ENCODE measurements around the gene ELOB. TPM values are rescaled to one million over a fixed set of nuclear protein-coding genes. Genes with fewer than 3 reads are reported as not detected.

The ELOB gene
- total RNA-seq, 1 donor from 2014 or later = 178 TPM

DNA sequence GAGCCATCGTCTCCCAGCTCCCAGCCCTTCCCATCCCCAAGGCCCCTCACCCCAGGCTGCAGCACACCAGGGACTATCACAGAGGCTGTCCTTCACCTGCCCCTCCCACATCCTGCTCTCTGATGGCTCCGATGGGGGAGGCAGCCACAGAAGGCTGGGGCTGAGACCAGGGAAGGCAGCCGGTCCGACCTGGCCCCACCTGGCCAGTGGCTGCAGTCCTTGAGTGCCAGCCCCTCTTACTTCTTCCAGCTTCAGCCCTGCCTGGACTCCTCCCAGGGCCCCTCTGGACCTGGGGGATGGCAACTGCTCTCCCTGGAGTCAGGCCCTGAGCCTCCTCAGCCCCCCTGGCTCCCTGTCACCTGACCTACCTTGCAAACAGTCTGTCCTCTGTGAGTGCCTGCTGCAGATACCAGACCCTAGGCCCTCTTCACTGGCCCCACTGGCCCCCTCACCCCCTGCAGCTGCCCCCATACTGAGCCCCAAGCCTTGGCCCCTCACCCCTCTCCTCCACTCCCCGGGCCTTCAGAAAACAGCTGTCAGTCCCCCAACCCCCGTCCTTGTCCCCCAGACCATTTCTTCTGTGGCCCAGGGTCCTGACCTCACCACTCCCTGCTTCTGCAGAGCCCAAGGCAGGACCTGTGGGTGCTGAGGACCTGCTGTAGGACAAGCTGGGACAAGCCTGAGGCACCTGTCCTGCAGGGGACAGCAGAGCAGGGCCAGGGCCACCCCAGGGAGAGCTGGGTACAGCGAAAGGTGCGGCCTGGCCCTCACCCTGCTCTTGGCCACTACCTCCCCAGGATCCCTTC lies 37.3 kb downstream of the ELOB start:
- Histone ChIP-seq H3K27me3 (ENCODE audit: control insufficient read depth in 3 of 3, insufficient read depth in 3 of 3, low read length in 3 of 3) (peaks cover 23 to 26% (median 26%) of the 10 kb centered on the region in 3 donors), H3K9me3 (ENCODE audit: control insufficient read depth in 3 of 3, low read length in 3 of 3) (no peaks in the 10 kb centered on the region), H3K36me3 (ENCODE audit: control insufficient read depth in 3 of 3, insufficient read depth in 3 of 3, low read length in 3 of 3) (no peaks in the 10 kb centered on the region), H3K4me3 (ENCODE audit: low read length in 3 of 3) (no peak overlapping the region), H3K9ac (ENCODE audit: low read depth in 1 of 3, low read length in 3 of 3) (no peak overlapping the region), H3K27ac (ENCODE audit: low read depth, low read length) (no peak overlapping the region), H3K4me1 (ENCODE audit: control insufficient read depth in 3 of 3, insufficient read depth in 3 of 3, low read length in 3 of 3) (no peaks in the 10 kb centered on the region)

DNA sequence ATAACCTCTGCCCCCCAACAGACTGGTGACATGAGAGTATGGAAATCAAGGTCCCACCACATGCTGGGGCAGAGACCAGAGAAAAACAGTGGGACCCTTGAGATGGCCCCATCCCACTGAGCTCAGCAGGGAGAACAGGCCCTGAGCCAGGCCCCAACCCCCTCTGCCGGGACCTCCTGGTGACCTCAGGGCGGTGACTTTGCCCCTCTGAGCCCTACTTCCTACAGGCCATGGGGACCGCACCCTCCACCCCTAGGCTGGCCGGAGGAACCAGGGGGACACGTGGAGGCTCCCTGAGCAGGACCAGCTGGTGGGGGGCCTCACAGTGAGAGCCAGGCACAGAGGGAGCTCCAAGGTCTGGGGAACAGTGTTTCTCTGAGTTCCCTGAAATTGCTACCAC lies 38.5 kb downstream of the ELOB start:
- H3K9me3 ChIP-seq (ENCODE audit: control insufficient read depth in 3 of 3, low read length in 3 of 3) = no peaks in the 10 kb centered on the region
- H3K9ac ChIP-seq (ENCODE audit: low read depth in 1 of 3, low read length in 3 of 3) = no peak overlapping the region
- peaks cover 23 to 26% (median 26%) of the 10 kb centered on the region in 3 donors for H3K27me3 ChIP-seq (ENCODE audit: control insufficient read depth in 3 of 3, insufficient read depth in 3 of 3, low read length in 3 of 3)
- no peak overlapping the region for H3K27ac ChIP-seq (ENCODE audit: low read depth, low read length)
- H3K4me1 ChIP-seq (ENCODE audit: control insufficient read depth in 3 of 3, insufficient read depth in 3 of 3, low read length in 3 of 3) = no peaks in the 10 kb centered on the region
- H3K4me3 ChIP-seq (ENCODE audit: low read length in 3 of 3) = no peak overlapping the region
- no peaks in the 10 kb centered on the region for H3K36me3 ChIP-seq (ENCODE audit: control insufficient read depth in 3 of 3, insufficient read depth in 3 of 3, low read length in 3 of 3)

DNA sequence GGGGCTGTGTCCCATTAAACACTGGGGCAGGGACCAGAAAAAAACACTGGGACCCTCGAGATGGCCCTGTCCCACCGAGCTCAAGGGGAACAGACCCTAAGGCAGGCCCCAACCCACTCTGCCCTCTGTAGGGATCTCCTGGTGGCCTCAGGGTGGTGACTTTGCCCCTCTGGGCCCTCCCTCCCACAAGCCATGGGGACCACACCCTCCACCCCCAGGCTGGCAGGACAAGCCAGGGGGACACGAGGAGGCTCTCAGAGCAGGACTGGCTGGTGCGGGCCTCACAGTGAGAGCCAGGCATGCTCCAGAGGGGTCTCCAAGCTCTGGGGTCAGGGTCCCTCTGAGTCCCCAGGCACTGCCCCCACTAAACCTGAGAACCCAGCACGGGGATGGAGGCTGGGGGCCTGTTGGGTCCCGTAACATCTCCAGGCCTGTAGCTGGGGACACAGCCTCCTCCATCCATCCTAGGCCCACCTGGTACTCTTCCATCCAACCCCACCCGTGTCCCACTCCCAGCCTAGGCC lies 39.1 kb downstream of the ELOB start:
- no peak overlapping the region for H3K27ac ChIP-seq (ENCODE audit: low read depth, low read length)
- no peak overlapping the region for H3K9ac ChIP-seq (ENCODE audit: low read depth in 1 of 3, low read length in 3 of 3)
- H3K4me1 ChIP-seq (ENCODE audit: control insufficient read depth in 3 of 3, insufficient read depth in 3 of 3, low read length in 3 of 3) = no peaks in the 10 kb centered on the region
- no peaks in the 10 kb centered on the region for H3K9me3 ChIP-seq (ENCODE audit: control insufficient read depth in 3 of 3, low read length in 3 of 3)
- H3K36me3 ChIP-seq (ENCODE audit: control insufficient read depth in 3 of 3, insufficient read depth in 3 of 3, low read length in 3 of 3) = no peaks in the 10 kb centered on the region
- H3K4me3 ChIP-seq (ENCODE audit: low read length in 3 of 3) = no peak overlapping the region
- H3K27me3 ChIP-seq (ENCODE audit: control insufficient read depth in 3 of 3, insufficient read depth in 3 of 3, low read length in 3 of 3) = peaks cover 23 to 26% (median 26%) of the 10 kb centered on the region in 3 donors

DNA sequence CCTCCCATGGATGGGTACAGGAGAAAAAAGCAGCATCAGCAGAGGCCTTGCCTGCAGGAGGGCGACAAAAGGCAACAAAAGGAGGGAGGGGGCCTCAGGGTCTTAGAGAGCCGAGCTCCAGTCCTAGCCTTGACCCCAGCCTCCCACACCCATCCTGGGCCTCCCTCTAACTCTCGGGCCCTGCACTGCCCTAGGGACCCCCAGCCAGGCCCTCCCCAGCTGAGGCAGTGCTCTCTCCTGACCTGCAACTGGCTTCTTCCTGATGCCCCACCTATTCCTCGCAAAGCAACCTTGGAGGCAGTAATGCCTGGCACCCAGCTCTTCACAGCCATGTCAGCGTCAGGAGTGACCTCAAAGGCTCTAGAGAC lies 39.9 kb downstream of the ELOB start:
- no peaks in the 10 kb centered on the region for H3K4me1 ChIP-seq (ENCODE audit: control insufficient read depth in 3 of 3, insufficient read depth in 3 of 3, low read length in 3 of 3)
- no peak overlapping the region for H3K9ac ChIP-seq (ENCODE audit: low read depth in 1 of 3, low read length in 3 of 3)
- no peak overlapping the region for H3K4me3 ChIP-seq (ENCODE audit: low read length in 3 of 3)
- no peaks in the 10 kb centered on the region for H3K9me3 ChIP-seq (ENCODE audit: control insufficient read depth in 3 of 3, low read length in 3 of 3)
- peaks cover 23 to 26% (median 24%) of the 10 kb centered on the region in 3 donors for H3K27me3 ChIP-seq (ENCODE audit: control insufficient read depth in 3 of 3, insufficient read depth in 3 of 3, low read length in 3 of 3)
- no peaks in the 10 kb centered on the region for H3K36me3 ChIP-seq (ENCODE audit: control insufficient read depth in 3 of 3, insufficient read depth in 3 of 3, low read length in 3 of 3)
- H3K27ac ChIP-seq (ENCODE audit: low read depth, low read length) = no peak overlapping the region

DNA sequence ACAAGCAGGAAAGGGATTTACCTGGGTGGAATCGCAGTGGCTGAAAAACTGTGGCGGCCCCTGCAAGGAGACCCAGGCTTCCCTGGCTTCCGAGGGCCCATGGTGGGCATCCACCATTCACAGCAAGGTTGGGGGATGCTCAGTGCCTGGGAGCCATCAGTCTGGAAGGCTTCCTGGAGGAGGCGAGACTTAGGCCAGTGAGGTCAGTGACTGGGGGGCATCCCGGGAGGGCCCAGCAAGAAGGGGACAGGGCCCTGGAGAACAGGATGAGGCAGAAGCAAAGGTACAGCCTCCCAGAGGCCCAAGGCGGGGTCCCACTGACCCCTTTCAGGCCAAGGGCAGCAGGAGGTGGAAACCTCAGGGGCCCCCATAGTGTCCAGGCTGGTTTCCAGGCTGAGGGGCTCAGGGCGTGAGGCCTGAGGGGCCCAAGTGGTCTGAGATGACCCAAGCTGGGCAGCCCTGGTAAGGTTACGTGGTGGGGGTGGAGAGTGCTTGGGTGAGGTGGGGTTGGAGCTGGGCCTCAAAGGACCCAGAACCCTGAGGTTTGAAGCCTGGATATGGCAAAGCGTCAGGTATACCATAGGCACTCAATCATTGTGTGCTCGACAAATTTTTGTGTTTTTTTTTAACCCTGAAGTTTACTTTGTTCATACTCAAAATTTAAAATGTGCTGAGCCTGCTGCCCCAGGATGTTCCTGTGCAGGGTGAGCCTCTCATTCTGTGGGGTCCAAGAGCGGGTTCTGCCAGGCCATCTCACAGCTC lies 40.4 kb downstream of the ELOB start:
- H3K4me1 ChIP-seq (ENCODE audit: control insufficient read depth in 3 of 3, insufficient read depth in 3 of 3, low read length in 3 of 3) = no peaks in the 10 kb centered on the region
- no peaks in the 10 kb centered on the region for H3K9me3 ChIP-seq (ENCODE audit: control insufficient read depth in 3 of 3, low read length in 3 of 3)
- no peak overlapping the region for H3K27ac ChIP-seq (ENCODE audit: low read depth, low read length)
- H3K9ac ChIP-seq (ENCODE audit: low read depth in 1 of 3, low read length in 3 of 3) = no peak overlapping the region
- H3K36me3 ChIP-seq (ENCODE audit: control insufficient read depth in 3 of 3, insufficient read depth in 3 of 3, low read length in 3 of 3) = no peaks in the 10 kb centered on the region
- peaks cover 23 to 26% (median 24%) of the 10 kb centered on the region in 3 donors for H3K27me3 ChIP-seq (ENCODE audit: control insufficient read depth in 3 of 3, insufficient read depth in 3 of 3, low read length in 3 of 3)
- H3K4me3 ChIP-seq (ENCODE audit: low read length in 3 of 3) = no peak overlapping the region

DNA sequence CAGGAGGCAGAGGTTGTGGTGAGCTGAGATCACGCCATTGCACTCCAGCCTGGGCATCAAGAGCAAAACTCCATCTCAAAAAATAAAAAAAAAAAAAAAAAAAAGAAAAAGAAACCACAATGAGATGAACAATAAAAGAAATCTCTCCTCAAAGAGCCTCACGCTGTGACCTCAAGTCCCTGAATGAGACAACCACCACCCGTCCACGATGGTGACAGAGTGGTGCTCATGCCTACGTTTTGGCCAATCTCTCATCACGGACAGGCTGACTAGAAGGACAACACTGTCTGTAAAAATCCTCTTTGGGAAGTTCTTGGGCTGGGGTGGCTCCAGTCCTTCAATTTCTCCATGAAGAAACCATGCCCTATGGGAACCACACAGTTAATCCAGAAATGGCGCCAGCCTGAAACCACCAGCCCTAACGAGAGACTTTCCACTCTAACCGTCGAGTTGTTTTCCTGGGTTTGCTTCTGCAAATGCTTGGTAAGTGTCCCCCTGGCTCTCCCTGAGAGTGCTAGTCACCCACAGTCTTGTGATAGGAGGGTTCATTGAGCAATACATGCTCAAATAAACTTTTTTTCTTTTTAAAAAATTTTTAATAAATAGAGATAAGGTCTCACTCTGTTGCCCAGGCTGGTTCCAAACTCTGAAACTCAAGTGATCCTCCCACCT lies 42.1 kb downstream of the ELOB start:
- H3K4me1 ChIP-seq (ENCODE audit: control insufficient read depth in 3 of 3, insufficient read depth in 3 of 3, low read length in 3 of 3) = no peaks in the 10 kb centered on the region
- H3K27me3 ChIP-seq (ENCODE audit: control insufficient read depth in 3 of 3, insufficient read depth in 3 of 3, low read length in 3 of 3) = peaks cover 16 to 29% (median 24%) of the 10 kb centered on the region in 3 donors
- H3K9ac ChIP-seq (ENCODE audit: low read depth in 1 of 3, low read length in 3 of 3) = no peak overlapping the region
- no peaks in the 10 kb centered on the region for H3K36me3 ChIP-seq (ENCODE audit: control insufficient read depth in 3 of 3, insufficient read depth in 3 of 3, low read length in 3 of 3)
- no peaks in the 10 kb centered on the region for H3K9me3 ChIP-seq (ENCODE audit: control insufficient read depth in 3 of 3, low read length in 3 of 3)
- H3K27ac ChIP-seq (ENCODE audit: low read depth, low read length) = no peak overlapping the region
- H3K4me3 ChIP-seq (ENCODE audit: low read length in 3 of 3) = no peak overlapping the region

DNA sequence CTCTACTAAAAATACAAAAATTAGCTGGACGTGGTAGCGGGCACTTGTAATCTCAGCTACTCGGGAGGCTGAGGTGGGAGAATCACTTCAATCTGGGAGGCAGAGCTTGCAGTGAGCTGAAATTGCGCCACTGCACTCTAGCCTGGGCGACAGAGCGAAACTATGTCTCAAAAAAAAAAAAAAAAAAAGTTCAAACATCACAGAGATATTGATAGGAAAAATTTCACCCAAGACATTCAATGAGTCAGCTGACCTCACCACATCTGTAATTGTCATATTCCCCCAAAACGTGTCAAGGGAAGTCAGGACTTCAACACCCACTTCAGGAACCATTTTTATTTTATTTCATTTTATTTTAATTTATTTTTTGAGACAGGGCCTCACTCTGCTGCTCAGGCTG lies 49.0 kb downstream of the ELOB start:
- H3K27ac ChIP-seq (ENCODE audit: low read depth, low read length) = no peak overlapping the region
- H3K4me3 ChIP-seq (ENCODE audit: low read length in 3 of 3) = no peak overlapping the region
- no peaks in the 10 kb centered on the region for H3K36me3 ChIP-seq (ENCODE audit: control insufficient read depth in 3 of 3, insufficient read depth in 3 of 3, low read length in 3 of 3)
- H3K27me3 ChIP-seq (ENCODE audit: control insufficient read depth in 3 of 3, insufficient read depth in 3 of 3, low read length in 3 of 3) = peaks cover 7 to 14% (median 7%) of the 10 kb centered on the region in 3 donors
- H3K9ac ChIP-seq (ENCODE audit: low read depth in 1 of 3, low read length in 3 of 3) = no peak overlapping the region
- H3K9me3 ChIP-seq (ENCODE audit: control insufficient read depth in 3 of 3, low read length in 3 of 3) = no peaks in the 10 kb centered on the region
- no peaks in the 10 kb centered on the region for H3K4me1 ChIP-seq (ENCODE audit: control insufficient read depth in 3 of 3, insufficient read depth in 3 of 3, low read length in 3 of 3)

DNA sequence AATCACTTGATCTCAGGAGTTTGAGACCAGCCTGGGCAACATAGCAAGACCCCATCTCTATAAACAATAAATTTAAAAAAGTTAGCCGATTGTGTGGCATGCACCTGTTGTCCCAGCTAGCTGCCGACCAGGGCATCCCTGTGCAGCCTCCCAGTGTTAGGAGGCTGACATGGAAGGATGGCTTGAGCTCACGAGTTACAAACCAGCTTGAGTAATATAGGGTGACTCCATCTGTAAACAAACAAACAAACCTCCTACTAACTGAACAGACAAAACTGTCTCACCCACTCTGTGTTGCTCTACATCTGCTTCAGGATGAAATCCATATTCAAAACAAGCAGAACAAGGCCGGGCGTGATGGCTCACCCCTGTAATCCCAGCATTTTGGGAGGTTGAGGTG lies 50.2 kb downstream of the ELOB start:
- H3K9me3 ChIP-seq (ENCODE audit: control insufficient read depth in 3 of 3, low read length in 3 of 3) = no peaks in the 10 kb centered on the region
- no peaks in the 10 kb centered on the region for H3K4me1 ChIP-seq (ENCODE audit: control insufficient read depth in 3 of 3, insufficient read depth in 3 of 3, low read length in 3 of 3)
- no peaks in the 10 kb centered on the region for H3K36me3 ChIP-seq (ENCODE audit: control insufficient read depth in 3 of 3, insufficient read depth in 3 of 3, low read length in 3 of 3)
- H3K4me3 ChIP-seq (ENCODE audit: low read length in 3 of 3) = no peak overlapping the region
- no peak overlapping the region for H3K9ac ChIP-seq (ENCODE audit: low read depth in 1 of 3, low read length in 3 of 3)
- no peak overlapping the region for H3K27ac ChIP-seq (ENCODE audit: low read depth, low read length)
- H3K27me3 ChIP-seq (ENCODE audit: control insufficient read depth in 3 of 3, insufficient read depth in 3 of 3, low read length in 3 of 3) = peaks cover 7 to 14% (median 7%) of the 10 kb centered on the region in 3 donors

DNA sequence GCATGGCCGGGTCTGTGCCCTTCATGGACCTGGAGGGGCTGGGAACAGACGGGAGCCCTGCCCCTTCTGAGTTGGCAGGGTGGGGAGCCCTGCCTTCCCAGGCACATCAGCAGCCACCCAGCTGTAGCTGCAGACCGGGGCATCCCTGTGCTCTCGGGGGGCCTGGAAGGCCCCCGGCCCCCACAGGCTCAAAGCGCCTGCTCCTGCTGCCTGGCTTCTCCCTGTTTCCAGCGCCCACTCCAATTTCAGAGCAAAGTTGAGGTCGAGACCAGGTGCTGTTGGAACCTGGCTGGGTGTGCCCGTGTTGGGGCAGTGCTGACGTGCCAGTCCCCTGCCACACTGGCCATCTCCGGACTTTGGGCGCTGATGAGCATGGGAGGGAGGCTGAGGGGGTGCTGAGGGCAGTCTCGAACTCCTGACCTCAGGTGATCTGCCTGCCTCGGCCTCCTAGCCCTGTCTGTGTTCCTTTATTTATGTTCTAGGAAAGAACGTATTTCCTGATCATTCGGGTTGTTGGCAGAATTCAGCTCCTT lies 52.2 kb downstream of the ELOB start:
- no peaks in the 10 kb centered on the region for H3K9me3 ChIP-seq (ENCODE audit: control insufficient read depth in 3 of 3, low read length in 3 of 3)
- peaks cover under 1 to 4% (median 4%) of the 10 kb centered on the region in 3 donors for H3K4me1 ChIP-seq (ENCODE audit: control insufficient read depth in 3 of 3, insufficient read depth in 3 of 3, low read length in 3 of 3)
- H3K9ac ChIP-seq (ENCODE audit: low read depth in 1 of 3, low read length in 3 of 3) = no peak overlapping the region
- no peaks in the 10 kb centered on the region for H3K36me3 ChIP-seq (ENCODE audit: control insufficient read depth in 3 of 3, insufficient read depth in 3 of 3, low read length in 3 of 3)
- peaks cover 3 to 11% (median 7%) of the 10 kb centered on the region in 3 donors for H3K27me3 ChIP-seq (ENCODE audit: control insufficient read depth in 3 of 3, insufficient read depth in 3 of 3, low read length in 3 of 3)
- no peak overlapping the region for H3K4me3 ChIP-seq (ENCODE audit: low read length in 3 of 3)
- H3K27ac ChIP-seq (ENCODE audit: low read depth, low read length) = no peak overlapping the region

Measured in skeletal muscle tissue (tissue), 4 donors.